Esophagus muscularis mucosa (tissue), 4 donors: ENCODE measurements around the gene FNDC11. TPM values are rescaled to one million over a fixed set of nuclear protein-coding genes. Genes with fewer than 3 reads are reported as not detected.
"Not testable (repeated sequence)": the region's sequence is repeated elsewhere in the genome, so short reads cannot be mapped to it uniquely, and the experiment has no call there.

ENCODE experiments used
- DNase-seq: peaks from one replicate; pipeline ENCODE4 v3.0.0-alpha.2; 2017; ENCODE audit errors: extremely low spot score
- H3K27ac ChIP-seq, 4 donors: fragments of 200-600 bp; sonication (generic); replicated peaks in 1 of 4; 1 replicate in 3 of 4; 2 replicates in 1 of 4; pipeline ENCODE4 v1.5.1; 2016 to 2019; ENCODE audit warnings: mild to moderate bottlenecking in 1 of 4
- H3K27me3 ChIP-seq, 4 donors: fragments of 200-600 bp; sonication (generic); one replicate each; pipeline versions ENCODE4 v1.5.1 to v1.6.0; 2016 to 2019
- H3K36me3 ChIP-seq, 4 donors: fragments of 200-600 bp; sonication (generic); one replicate each; pipeline ENCODE4 v1.5.1; 2016 to 2019
- H3K4me1 ChIP-seq, 4 donors: fragments of 200-600 bp; sonication (generic); one replicate each; pipeline ENCODE4 v1.5.1; 2016 to 2019
- H3K4me3 ChIP-seq, 4 donors: fragments of 200-600 bp; sonication (generic); 1 replicate in 2 of 4; 2 replicates in 2 of 4; pipeline ENCODE4 v1.5.1; 2016 to 2019; ENCODE audit warnings: mild to moderate bottlenecking in 4 of 4, moderate library complexity in 1 of 4
- H3K9me3 ChIP-seq, 4 donors: fragments of 200-600 bp; sonication (generic); 1 replicate in 3 of 4; 2 replicates in 1 of 4; pipeline ENCODE4 v1.5.1; 2016 to 2019
- CTCF ChIP-seq, 3 experiments: fragments of 200-600 bp in 2 of 3; fragments of 450-650 bp in 1 of 3; sonication (generic) in 2 of 3; IDR thresholded peaks; one replicate each; pipeline ENCODE4 v1.5.1; 2017 to 2019; ENCODE audit warnings: antibody characterized with exemption in 3 of 3, mild to moderate bottlenecking in 2 of 3, moderate library complexity in 1 of 3
- EP300 ChIP-seq: sonication (generic); formaldehyde crosslinking; IDR thresholded peaks from one replicate; pipeline ENCODE4 v1.6.1; 2017; ENCODE audit warnings: antibody characterized with exemption
- POLR2A ChIP-seq: fragments of 450-650 bp; IDR thresholded peaks from one replicate; pipeline ENCODE4 v1.6.1; 2017; ENCODE audit warnings: antibody characterized with exemption, moderate library complexity, mild to moderate bottlenecking, low read depth
- POLR2AphosphoS5 ChIP-seq, 2 donors: sonication (generic); formaldehyde crosslinking; IDR thresholded peaks; one replicate each; pipeline ENCODE4 v1.6.1; 2017; ENCODE audit warnings: antibody characterized with exemption in 2 of 2
- WGBS: methylation state at CpG from one replicate; pipeline ENCODE4 v1.1.5; 2018; 5-methylcytosine and 5-hydroxymethylcytosine counted together
- intact Hi-C: fragments of 100-400 bp; cut with DNase I; formaldehyde crosslinking; loops from one replicate; pipeline ENCODE4 v1.15.1; 2023
- total RNA-seq, 4 donors: library from RNA; depleted of rRNA; stranded (reverse); fragments of >200 nt; gene quantifications; one replicate each; pipeline versions ENCODE4 v1.1.0 to v1.2.1, GENCODE V29; 2016

The FNDC11 gene
- total RNA-seq, 4 donors from 2014 or later = 0.23 to 0.83 (median 0.44) TPM

- H3K9me3 ChIP-seq = peaks cover 0 to 20% (median 17%) of the 10 kb centered on the region in 4 donors
Measured at GRCh38 chr20:63507083-63507743, 46.7 kb upstream of the FNDC11 start.

GRCh38 chr20:63508072-63508768 is 45.7 kb upstream of the FNDC11 start:
- peaks cover 0 to 20% (median 17%) of the 10 kb centered on the region in 4 donors for H3K9me3 ChIP-seq
- H3K27ac ChIP-seq = no peak overlapping the region
- DNase-seq = no peak
- no peaks in the 10 kb centered on the region for H3K4me1 ChIP-seq
- intact Hi-C loops = no loop called here
- peaks cover 0 to 85% (median 5%) of the 10 kb centered on the region in 4 donors for H3K27me3 ChIP-seq
- no peak for TF ChIP-seq POLR2A
- TF ChIP-seq CTCF (IDR thresholded peaks at IDR 0.05) = no peak
- TF ChIP-seq EP300 = no peak
- TF ChIP-seq POLR2AphosphoS5 (IDR thresholded peaks at IDR 0.05) = no peak
- no peak overlapping the region for H3K4me3 ChIP-seq
- H3K36me3 ChIP-seq = no peaks in the 10 kb centered on the region
- 88% methylated on average over 33 of the region's 33 CpGs for WGBS

More at GRCh38 chr20:63507083-63507743, 46.7 kb upstream of the FNDC11 start:
- no peak for DNase-seq
- Histone ChIP-seq H3K27ac (no peak overlapping the region), H3K27me3 (peaks cover 0 to 89% (median 9%) of the 10 kb centered on the region in 4 donors), H3K4me1 (peaks cover 0 to 1% (median under 1%) of the 10 kb centered on the region in 4 donors), H3K36me3 (no peaks in the 10 kb centered on the region), H3K4me3 (no peak overlapping the region)
- intact Hi-C loops = no loop called here
- TF ChIP-seq CTCF (IDR thresholded peaks at IDR 0.05) (no peak), POLR2AphosphoS5 (IDR thresholded peaks at IDR 0.05) (no peak), EP300 (no peak), POLR2A (no peak)
- WGBS = 93% methylated on average over 8 of the region's 30 CpGs

- Histone ChIP-seq H3K4me3 (no peak overlapping the region), H3K27me3 (peaks cover 0 to 77% (median 5%) of the 10 kb centered on the region in 4 donors), H3K9me3 (peaks cover 0 to 19% (median 17%) of the 10 kb centered on the region in 4 donors), H3K27ac (no peak overlapping the region), H3K36me3 (no peaks in the 10 kb centered on the region), H3K4me1 (no peaks in the 10 kb centered on the region)
- TF ChIP-seq POLR2A (no peak), CTCF (IDR thresholded peaks at IDR 0.05) (no peak), EP300 (no peak), POLR2AphosphoS5 (IDR thresholded peaks at IDR 0.05) (no peak)
- intact Hi-C loops = no loop called here
- no peak for DNase-seq
- 86% methylated on average over 9 of the region's 9 CpGs for WGBS
Measured at GRCh38 chr20:63509088-63509564, 44.8 kb upstream of the FNDC11 start.

- intact Hi-C loops = no loop called here
- H3K4me1 ChIP-seq = no peaks in the 10 kb centered on the region
- DNase-seq = no peak
- 73% methylated on average over 3 of the region's 3 CpGs for WGBS
- no peaks in the 10 kb centered on the region for H3K9me3 ChIP-seq
- TF ChIP-seq POLR2AphosphoS5 (IDR thresholded peaks at IDR 0.05) (no peak), EP300 (no peak), POLR2A (no peak), CTCF (IDR thresholded peaks at IDR 0.05) (no peak)
- peaks cover 0 to 40% (median 1%) of the 10 kb centered on the region in 4 donors for H3K27me3 ChIP-seq
- H3K27ac ChIP-seq = no peak overlapping the region
- H3K4me3 ChIP-seq = no peak overlapping the region
- H3K36me3 ChIP-seq = no peaks in the 10 kb centered on the region
Measured at GRCh38 chr20:63513207-63513606, 40.8 kb upstream of the FNDC11 start.

GRCh38 chr20:63514520-63514919 is 39.4 kb upstream of the FNDC11 start:
- DNase-seq, H3K9me3 ChIP-seq, H3K27ac ChIP-seq, H3K36me3 ChIP-seq, H3K4me3 ChIP-seq, intact Hi-C loops: not testable (repeated sequence)
- 69% methylated on average over 10 of the region's 10 CpGs for WGBS
- H3K27me3 ChIP-seq = peaks cover 0 to 28% (median 1%) of the 10 kb centered on the region in 4 donors
- H3K4me1 ChIP-seq = peaks cover 5 to 12% (median 7%) of the 10 kb centered on the region in 4 donors
